ENCODE data around the gene NAA38. TPM values are rescaled to one million over a fixed set of nuclear protein-coding genes. Genes with fewer than 3 reads are reported as not detected.

The NAA38 gene
- total and polyA plus RNA-seq, 2 experiments from 2014 or later: 17.1 to 74.8 TPM

DNA sequence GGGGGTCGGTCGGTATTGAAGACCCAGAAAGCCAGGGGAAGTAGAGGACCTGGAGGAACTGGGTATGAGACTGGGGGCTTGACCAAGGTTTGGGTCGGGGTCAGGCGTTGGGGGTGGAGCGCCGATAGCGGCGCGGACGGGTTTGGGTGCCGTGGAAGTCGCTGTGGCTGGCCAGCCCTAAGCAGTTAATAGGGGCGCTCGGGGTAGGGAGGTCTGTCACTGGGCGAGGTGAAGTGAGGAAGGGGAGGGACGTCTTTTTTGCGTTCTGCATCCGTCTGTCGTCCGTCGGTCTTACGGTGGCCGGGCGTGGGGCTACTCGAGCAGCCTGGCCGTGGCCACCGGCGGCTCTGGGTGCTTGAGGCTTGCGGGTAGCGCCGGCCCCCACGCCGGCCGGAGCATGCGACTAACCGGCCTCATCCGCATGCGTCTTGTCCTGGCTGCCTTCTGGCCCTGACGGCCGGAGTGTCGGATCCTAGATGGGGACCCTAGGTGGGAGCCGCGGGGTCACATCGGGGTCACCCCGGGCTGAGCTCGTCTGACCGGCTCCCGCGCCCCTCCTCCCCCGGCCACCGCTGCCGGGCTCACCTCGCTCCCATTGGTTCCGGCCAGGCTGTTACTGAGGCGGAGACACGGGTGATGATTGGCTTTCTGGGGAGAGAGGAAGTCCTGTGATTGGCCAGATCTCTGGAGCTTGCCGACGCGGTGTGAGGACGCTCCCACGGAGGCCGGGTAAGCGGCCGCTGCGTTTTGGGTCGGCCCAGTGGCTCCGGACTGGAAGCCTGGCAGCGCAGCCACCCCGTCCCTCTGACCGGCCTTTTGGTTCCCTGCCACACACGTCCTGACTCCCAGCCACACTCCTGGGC lies 12.8 kb downstream of the NAA38 start:
- H3K9me3 Mint-ChIP-seq: no peaks in the 10 kb centered on the region; the same call in 2 of the 3 replicates
- peaks cover 13% of the 10 kb centered on the region for H4K20me1 ChIP-seq (replicated peaks; ENCODE audit: insufficient read depth)
- H3K4me1 ChIP-seq (ENCODE audit: insufficient read depth): peaks cover 11% of the 10 kb centered on the region; the same call in 1 of the 2 replicates
- no peak overlapping the region for H3K27ac ChIP-seq (ENCODE audit: low read depth)
- peaks cover 55% of the 10 kb centered on the region for H3K27me3 Mint-ChIP-seq (ENCODE audit: insufficient read depth, low read depth, poor library complexity)
- H3K27me3 ChIP-seq (ENCODE audit: insufficient read depth): peaks cover 83% of the 10 kb centered on the region
- peaks cover 6% of the 10 kb centered on the region; the same call in 1 of the 2 replicates for H3K36me3 ChIP-seq (ENCODE audit: insufficient read depth)
- peaks cover 8% of the 10 kb centered on the region; the same call in 1 of the 2 replicates for H3F3A ChIP-seq (replicated peaks; ENCODE audit: low read depth)
- H3K36me3 Mint-ChIP-seq (ENCODE audit: low read depth): peaks cover 2% of the 10 kb centered on the region; the same call in 1 of the 3 replicates
- H3K4me3 Mint-ChIP-seq: peak overlapping the region; percentile 88
- peak overlapping the region; percentile 99 for H3K4me2 ChIP-seq
- DNase-seq (ENCODE audit: low spot score) (peak; percentile 97), ATAC-seq (peak; percentile 72)
- no peaks in the 10 kb centered on the region for H3K9me2 ChIP-seq (ENCODE audit: insufficient read depth)
- TF ChIP-seq ZNF114 (CRISPR knock-in tag; IDR thresholded peaks at IDR 0.05) (no peak), CREB1 (CRISPR knock-in tag; IDR thresholded peaks at IDR 0.05; ENCODE audit: low read depth) (peak; percentile 79)
- TF ChIP-seq, protein P1, sequence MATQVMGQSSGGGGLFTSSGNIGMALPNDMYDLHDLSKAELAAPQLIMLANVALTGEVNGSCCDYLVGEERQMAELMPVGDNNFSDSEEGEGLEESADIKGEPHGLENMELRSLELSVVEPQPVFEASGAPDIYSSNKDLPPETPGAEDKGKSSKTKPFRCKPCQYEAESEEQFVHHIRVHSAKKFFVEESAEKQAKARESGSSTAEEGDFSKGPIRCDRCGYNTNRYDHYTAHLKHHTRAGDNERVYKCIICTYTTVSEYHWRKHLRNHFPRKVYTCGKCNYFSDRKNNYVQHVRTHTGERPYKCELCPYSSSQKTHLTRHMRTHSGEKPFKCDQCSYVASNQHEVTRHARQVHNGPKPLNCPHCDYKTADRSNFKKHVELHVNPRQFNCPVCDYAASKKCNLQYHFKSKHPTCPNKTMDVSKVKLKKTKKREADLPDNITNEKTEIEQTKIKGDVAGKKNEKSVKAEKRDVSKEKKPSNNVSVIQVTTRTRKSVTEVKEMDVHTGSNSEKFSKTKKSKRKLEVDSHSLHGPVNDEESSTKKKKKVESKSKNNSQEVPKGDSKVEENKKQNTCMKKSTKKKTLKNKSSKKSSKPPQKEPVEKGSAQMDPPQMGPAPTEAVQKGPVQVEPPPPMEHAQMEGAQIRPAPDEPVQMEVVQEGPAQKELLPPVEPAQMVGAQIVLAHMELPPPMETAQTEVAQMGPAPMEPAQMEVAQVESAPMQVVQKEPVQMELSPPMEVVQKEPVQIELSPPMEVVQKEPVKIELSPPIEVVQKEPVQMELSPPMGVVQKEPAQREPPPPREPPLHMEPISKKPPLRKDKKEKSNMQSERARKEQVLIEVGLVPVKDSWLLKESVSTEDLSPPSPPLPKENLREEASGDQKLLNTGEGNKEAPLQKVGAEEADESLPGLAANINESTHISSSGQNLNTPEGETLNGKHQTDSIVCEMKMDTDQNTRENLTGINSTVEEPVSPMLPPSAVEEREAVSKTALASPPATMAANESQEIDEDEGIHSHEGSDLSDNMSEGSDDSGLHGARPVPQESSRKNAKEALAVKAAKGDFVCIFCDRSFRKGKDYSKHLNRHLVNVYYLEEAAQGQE (IDR thresholded peaks at IDR 0.05; ENCODE audit: unreplicated experiment): no peak
- H2AFZ ChIP-seq: peak overlapping the region; percentile 76
- peaks cover 20% of the 10 kb centered on the region for H3K4me1 Mint-ChIP-seq
- H3K4me3 ChIP-seq: peak overlapping the region; percentile 94
- no peaks in the 10 kb centered on the region for H3K79me2 ChIP-seq (replicated peaks; ENCODE audit: insufficient read depth)
- H3K27ac Mint-ChIP-seq: no peak overlapping the region

DNA sequence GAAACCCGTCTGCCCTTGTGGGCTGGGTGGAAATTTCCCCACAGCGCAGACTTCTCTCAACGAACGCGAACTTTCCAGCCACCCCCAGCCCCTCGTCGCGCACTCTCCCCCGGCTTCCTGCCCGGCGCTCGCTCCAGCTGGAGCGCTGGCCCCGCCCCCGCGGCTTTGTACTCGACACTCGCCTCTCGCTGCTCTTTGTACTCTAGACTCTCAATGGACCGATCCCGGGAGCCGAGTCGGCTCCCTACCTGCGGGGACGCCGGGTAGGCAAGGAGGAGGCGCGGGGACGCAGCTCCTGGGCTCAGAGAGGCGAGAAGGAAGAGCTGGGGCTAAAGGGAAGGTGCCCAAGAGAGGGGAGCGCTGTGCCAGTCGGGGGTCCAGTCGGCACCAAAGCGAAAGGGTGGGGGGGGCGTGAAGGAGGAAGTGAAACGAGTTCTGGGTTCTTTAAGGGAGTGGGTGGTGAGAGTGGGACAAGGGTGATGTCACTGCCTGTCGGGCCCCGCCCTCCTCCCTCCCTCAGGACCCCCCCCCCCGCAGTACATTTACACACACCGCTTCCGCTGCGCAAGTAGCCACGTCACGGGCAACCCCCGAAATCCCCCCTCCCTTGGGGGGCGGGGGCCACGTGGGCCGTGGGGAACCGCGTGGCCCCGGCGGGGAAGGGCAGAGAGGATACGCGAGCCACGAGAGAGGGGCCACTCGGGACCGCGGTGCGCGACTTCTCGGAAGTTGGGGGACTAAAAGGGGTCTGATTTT lies 13.6 kb downstream of the NAA38 start:
- ATAC-seq: peak; percentile 38
- peak overlapping the region; percentile 99 for H3K4me2 ChIP-seq
- Mint-ChIP-seq H3K36me3 (ENCODE audit: low read depth) (peaks cover 2% of the 10 kb centered on the region; the same call in 1 of the 3 replicates), H3K27ac (no peak overlapping the region), H3K4me1 (peaks cover 28% of the 10 kb centered on the region), H3K4me3 (peak overlapping the region; percentile 88), H3K27me3 (ENCODE audit: insufficient read depth, low read depth, poor library complexity) (peaks cover 62% of the 10 kb centered on the region), H3K9me3 (no peaks in the 10 kb centered on the region; the same call in 2 of the 3 replicates)
- H3K79me2 ChIP-seq (replicated peaks; ENCODE audit: insufficient read depth): no peaks in the 10 kb centered on the region
- H2AFZ ChIP-seq: peak overlapping the region; percentile 92
- peaks cover 84% of the 10 kb centered on the region for H3K27me3 ChIP-seq (ENCODE audit: insufficient read depth)
- peaks cover 6% of the 10 kb centered on the region; the same call in 1 of the 2 replicates for H3K36me3 ChIP-seq (ENCODE audit: insufficient read depth)
- H3K27ac ChIP-seq (ENCODE audit: low read depth): no peak overlapping the region
- H3K4me3 ChIP-seq: peak overlapping the region; percentile 94
- peaks cover 13% of the 10 kb centered on the region for H4K20me1 ChIP-seq (replicated peaks; ENCODE audit: insufficient read depth)
- no peaks in the 10 kb centered on the region for H3K9me2 ChIP-seq (ENCODE audit: insufficient read depth)
- H3F3A ChIP-seq (replicated peaks; ENCODE audit: low read depth): peaks cover 13% of the 10 kb centered on the region
- DNase-seq (ENCODE audit: low spot score): peak; percentile 95
- TF ChIP-seq EZH2 (IDR thresholded peaks at IDR 0.05; ENCODE audit: low read depth, unreplicated experiment) (peak; percentile 25), ZNF114 (CRISPR knock-in tag; IDR thresholded peaks at IDR 0.05) (no peak)
- peaks cover 14% of the 10 kb centered on the region; the same call in 1 of the 2 replicates for H3K4me1 ChIP-seq (ENCODE audit: insufficient read depth)
